GM19452 (cell line): ENCODE results near the gene C3AR1.

ENCODE experiments used
- ATAC-seq: cut with Tn5 transposase; IDR thresholded peaks from one replicate; pipeline ENCODE4 v1.9.1; 2021; ENCODE audit not compliant: unreplicated experiment

The C3AR1 gene

GRCh38 chr12:8058506-8058905, 7.7 kb downstream of the C3AR1 start:
- ATAC-seq = no peak

- no peak for ATAC-seq
These were observed 8.3 kb downstream of the C3AR1 start for GRCh38 chr12:8057839-8058238.

GRCh38 chr12:8057306-8057705, 8.9 kb downstream of the C3AR1 start:
- ATAC-seq = no peak

GRCh38 chr12:8054816-8055215, 11.3 kb downstream of the C3AR1 start:
- ATAC-seq = no peak

- ATAC-seq = no peak
These were observed 13.5 kb downstream of the C3AR1 start for GRCh38 chr12:8052679-8053078.

- ATAC-seq = no peak
These were observed 15.4 kb downstream of the C3AR1 start for GRCh38 chr12:8050600-8051250.

GRCh38 chr12:8048906-8049305, 17.3 kb downstream of the C3AR1 start:
- ATAC-seq = no peak

GRCh38 chr12:8047842-8048241, 18.3 kb downstream of the C3AR1 start:
- no peak for ATAC-seq

GRCh38 chr12:8045952-8046944, 19.9 kb downstream of the C3AR1 start:
- no peak for ATAC-seq

GRCh38 chr12:8040791-8041190, 25.4 kb downstream of the C3AR1 start:
- ATAC-seq = no peak

GRCh38 chr12:8038659-8039114, 27.5 kb downstream of the C3AR1 start:
- ATAC-seq = no peak

GRCh38 chr12:8037947-8038346, 28.2 kb downstream of the C3AR1 start:
- no peak for ATAC-seq

GRCh38 chr12:8037046-8037663, 29.0 kb downstream of the C3AR1 start:
- ATAC-seq = no peak

- no peak for ATAC-seq
These were observed 29.8 kb downstream of the C3AR1 start for GRCh38 chr12:8036346-8036745.

GRCh38 chr12:8035440-8036010, 30.6 kb downstream of the C3AR1 start:
- ATAC-seq = no peak

GRCh38 chr12:8034802-8035201, 31.4 kb downstream of the C3AR1 start:
- ATAC-seq = no peak

GRCh38 chr12:8033153-8034044, 32.8 kb downstream of the C3AR1 start:
- no peak for ATAC-seq

GRCh38 chr12:8032242-8033152, 33.7 kb downstream of the C3AR1 start, which contains the start of gene FOXJ2:
FOXJ2 (plus strand) TSS chr12:8032716; CDS start chr12:8039833, 7,117 bp downstream.
- ATAC-seq = peak; percentile 71

- ATAC-seq = no peak
These were observed 34.3 kb downstream of the C3AR1 start for GRCh38 chr12:8031872-8032241.
